ENCODE data around the gene RBM20.
"Not testable (repeated sequence)": the region's sequence is repeated elsewhere in the genome, so short reads cannot be mapped to it uniquely, and the experiment has no call there.

The RBM20 gene

GRCh38 chr10:110744782-110745181, 100.6 kb downstream of the RBM20 start:
- no peak for DNase-seq

DNA sequence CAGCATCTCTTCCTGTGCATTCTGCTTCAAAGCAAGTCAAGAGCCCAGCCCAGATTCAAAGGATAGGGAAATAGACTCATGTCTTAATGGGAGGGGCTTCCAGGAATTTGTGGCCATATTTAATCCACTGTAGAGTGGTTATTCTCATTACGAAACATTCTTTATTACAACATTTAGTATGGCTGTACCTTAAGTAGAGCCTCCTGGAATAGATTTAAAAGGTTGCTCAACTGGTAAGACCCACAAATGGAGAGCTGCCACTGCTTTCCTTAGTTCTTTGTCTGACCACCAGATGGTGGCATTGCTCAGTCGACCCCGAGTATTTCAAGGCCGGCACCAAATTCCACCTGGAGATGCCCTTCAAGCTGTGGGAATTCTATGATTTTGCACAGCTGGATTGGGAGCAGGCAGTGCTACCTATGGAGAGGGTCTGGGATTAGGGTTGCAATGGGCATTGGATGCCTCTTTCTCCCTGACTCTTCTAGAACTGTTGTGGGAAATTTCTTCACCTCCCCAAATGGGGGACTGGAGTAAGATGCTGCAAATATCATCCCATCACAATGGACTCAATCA, 102.2 kb downstream of the RBM20 start:
- DNase-seq: no peak

DNA sequence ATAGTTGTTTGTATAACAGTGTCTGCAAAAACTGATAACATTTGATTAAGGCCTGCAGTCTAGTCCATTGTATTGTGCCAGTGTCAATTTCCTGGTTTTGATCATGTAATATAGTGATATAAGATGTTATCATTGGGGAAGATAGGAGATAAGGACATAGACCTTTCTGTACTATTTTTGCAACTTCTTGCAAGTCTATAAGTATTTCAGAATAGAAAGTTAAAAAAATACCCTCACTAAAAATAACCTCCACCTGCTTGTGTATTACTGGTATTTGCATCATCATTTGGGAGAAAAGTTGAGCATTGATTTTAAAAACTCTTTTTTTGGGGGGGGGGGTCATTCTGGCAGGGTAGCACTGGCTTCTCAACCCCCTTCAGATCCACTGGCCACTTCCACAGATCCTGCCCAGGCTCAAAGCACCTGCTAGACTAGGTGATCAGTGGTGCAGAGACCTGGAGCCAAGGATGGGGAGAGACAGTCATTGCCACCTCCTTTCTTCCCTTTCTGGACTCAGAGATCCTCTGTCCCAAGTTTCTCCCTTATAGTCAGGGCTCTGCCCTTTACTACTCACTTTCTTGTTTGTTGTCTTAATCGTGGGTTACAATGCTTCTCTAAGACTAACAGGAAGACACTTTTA, 103.0 kb downstream of the RBM20 start:
- no peak for DNase-seq

DNA sequence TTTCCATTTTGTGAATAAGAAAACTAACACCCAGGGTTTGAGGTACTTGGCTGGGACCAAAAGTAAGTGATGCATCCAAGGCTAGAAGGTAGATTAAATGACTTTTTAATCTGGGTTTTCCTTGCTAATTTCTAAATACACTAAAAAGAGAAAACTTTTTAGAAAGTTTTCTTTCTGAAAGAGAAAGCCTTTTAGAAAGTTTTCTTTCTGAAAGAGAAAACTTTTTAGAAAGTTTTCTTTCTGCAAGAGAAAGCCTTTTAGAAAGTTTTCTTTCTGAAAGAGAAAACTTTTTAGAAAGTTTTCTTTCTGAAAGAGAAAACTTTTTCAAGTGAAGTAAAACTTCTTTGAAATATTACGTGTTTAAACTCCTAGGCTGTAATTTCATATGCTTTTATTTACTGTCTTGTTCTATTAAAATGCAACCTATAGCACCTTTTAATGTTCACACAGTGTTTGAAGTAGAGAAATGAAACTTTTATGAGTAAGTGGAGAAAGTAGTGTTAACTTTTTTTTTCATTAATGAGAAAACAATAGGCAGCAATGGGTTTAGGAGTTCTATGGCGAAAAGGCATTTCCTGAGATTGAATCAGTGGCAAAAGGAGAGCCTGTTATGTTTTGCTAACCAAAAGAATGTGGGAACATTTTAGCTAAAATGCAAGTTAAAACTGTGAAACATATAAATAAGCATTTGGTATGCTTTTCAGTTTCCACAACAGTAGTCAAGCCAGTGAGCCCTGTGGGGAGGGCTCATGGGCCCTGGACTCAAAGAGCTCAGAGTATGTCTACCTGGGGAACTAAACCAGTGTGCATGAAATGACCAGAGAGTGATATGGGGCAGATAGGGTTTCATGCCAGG, 103.7 kb downstream of the RBM20 start:
- no peak for DNase-seq

DNA sequence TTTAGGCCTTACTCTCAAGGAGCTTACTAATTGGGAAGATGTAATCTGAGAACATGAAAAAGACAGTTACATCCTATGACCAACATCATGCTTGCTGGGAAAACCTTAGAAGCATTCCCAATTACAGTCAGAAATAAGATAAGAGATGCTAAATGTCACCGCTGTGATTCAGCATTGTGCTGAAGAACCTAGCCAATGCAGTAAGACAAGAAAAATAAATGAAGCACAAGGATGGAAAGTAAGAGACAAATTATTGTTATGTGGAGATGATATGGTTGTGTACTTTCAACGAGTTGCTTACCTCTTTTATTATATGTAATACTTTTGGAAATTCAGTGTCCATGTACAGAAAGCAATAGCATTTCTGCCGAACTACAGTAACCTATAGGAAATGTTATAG, 104.8 kb downstream of the RBM20 start:
- DNase-seq: no peak

DNA sequence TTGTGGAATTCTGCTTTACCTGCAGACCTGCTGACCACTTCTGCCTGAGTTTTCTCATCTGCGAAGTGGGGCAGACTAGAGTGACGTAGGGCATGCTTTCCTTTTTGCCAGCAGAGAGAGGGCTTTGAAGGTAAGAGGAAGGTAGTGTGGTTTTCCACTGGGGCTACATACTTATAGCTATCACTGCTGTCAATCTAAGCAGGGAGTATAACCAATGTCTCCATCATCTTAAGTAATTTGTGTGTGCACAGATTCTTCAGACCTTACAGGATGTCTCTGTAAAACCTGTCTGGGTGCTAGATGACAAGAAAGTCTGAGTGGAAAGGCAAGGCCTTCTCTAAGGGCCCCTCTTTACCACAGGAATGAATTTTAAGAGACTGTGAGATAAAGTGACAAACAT, 106.8 kb downstream of the RBM20 start:
- no peak for DNase-seq

DNA sequence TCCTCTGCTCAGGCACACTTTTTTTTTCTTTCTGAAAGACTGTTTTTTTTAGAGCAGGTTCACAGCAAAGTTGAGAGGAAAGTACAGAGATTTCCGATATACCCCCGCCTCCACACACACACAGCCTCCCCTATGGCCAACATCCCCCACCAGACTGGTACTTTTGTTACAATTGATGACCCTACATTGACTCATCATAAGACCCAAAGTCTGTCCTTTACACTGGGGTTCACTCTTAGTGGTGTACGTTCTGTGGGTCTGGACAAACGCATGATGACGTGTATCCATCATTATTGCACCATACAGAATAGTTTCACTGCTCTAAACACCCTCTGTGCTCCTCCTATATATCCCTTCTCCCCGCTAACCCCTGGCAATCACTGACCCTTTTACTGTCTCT, 107.7 kb downstream of the RBM20 start:
- no peak for DNase-seq

DNA sequence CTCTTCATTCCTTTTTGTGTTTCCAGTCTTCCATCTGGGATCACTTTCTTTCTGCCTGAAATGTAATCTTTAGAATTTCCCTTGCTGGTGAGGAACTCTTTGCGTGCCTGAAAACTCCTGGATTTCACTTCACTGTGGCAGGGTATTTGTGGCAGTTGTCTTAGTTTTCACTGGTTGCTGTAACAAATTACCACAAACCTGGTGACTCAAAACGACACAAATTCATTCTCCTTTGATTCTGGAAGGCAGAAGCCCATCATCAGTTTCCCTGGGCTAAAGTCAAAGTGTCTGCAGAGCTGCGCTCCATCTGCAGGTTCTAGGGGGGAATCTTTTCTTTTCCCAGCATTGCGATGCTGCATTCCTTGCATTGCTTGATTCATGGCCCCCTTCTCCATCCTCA, 109.3 kb downstream of the RBM20 start:
- DNase-seq: no peak

DNA sequence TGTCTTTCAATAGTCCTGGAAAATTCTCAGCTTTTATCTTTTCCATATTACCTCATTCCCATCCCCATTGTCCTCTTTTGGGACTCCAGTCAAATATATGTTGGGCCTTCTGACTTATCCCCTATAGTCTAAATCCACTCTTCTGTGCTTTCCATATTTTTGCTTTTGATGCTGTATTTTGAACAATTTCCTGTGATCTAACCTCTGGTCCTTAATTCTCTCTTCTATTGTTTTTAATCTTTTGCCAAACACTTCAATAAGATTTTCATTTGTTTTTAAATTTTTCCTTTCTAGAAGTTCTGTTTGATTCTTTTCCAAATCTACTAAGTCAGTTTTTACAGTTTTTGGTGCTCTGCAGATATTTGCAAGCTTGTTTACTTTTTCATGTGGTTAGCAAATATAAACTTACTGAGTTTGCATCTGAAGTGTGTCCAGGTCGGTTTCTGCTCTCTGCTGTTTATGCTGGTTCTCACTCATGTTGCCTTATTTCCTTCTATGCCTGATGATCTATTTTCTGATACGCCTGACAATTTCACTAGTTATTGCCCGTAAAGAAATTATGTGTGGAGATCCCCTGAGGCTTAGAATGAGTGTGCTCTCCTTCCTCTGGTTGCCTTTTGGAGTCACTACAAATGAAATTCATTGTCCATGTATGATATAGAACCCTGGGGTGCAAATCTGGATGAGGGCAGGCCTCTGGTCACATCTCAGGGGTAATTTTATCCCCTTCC, 110.4 kb downstream of the RBM20 start:
- DNase-seq: no peak

DNA sequence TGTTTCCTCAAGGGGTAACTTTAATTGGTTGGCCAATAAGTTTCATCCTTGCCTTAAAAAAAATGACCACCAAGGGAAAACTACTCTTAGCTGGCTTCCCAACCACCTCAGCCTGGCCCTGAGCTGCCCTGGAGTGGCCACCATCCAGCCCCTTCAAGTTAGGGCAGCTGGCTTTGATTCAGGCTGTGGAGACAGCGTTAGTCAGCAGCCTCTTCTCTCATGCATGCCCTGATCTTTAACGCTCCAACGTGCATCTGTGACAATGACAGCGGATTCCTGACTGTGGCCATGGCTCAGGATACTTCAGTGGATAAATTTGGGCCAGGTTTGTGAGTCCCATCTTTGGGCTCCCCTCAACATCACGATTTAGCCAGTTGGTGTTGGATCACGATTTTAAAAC, 111.6 kb downstream of the RBM20 start:
- DNase-seq: no peak

- no peak for DNase-seq
These were observed 112.7 kb downstream of the RBM20 start for GRCh38 chr10:110756876-110757275.

GRCh38 chr10:110757586-110757985, 113.5 kb downstream of the RBM20 start:
- DNase-seq: no peak

DNA sequence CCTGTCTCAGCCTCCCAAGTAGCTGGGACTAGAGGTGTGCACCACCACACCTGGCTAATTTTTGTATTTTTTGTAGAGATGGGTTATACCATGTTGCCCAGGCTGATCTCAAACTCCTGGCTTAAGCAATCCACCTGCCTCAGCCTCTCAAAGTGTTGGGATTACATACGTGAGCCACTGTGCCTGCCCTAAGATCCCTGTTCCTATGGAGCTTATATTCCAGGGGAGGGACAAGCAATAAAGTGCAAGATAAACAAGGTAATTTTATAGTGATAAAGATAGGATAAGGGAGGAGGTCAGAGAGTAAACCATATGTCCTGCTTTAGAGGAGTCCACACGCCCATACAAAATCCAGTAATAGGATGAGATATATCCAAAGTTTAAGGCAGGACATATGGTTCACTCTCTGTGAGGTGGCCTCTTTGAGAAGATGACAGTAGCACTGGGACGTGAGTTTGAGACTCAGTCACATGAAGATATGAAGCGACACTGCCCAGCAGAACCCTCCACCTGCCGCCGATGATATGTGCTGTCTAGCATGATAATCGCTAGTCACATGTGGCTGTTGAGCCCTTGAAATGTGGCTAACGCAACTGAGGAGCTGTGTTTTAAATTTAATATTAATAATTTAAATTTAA, 114.1 kb downstream of the RBM20 start:
- no peak for DNase-seq

DNA sequence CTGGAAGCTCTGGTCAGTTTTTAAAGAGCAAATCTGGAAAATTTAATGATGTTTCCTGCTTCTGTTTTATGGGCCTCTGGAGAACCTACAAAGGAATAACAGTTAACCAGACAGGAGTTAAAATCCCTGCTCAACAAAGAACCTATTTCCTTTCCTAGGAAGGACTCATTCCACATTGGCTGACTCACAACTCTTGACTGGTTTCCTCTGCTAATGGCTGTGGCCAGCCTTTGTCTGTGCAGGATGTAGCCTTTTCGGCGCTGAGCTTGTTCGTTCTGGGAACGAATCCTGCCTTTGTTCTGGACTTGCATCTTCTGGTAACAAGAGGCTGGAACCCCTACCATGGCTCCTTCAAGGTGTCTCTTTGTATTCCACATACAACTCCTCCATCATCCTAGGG, 114.8 kb downstream of the RBM20 start:
- no peak for DNase-seq

- DNase-seq: no peak
These were observed 115.4 kb downstream of the RBM20 start for GRCh38 chr10:110759523-110759922.

DNA sequence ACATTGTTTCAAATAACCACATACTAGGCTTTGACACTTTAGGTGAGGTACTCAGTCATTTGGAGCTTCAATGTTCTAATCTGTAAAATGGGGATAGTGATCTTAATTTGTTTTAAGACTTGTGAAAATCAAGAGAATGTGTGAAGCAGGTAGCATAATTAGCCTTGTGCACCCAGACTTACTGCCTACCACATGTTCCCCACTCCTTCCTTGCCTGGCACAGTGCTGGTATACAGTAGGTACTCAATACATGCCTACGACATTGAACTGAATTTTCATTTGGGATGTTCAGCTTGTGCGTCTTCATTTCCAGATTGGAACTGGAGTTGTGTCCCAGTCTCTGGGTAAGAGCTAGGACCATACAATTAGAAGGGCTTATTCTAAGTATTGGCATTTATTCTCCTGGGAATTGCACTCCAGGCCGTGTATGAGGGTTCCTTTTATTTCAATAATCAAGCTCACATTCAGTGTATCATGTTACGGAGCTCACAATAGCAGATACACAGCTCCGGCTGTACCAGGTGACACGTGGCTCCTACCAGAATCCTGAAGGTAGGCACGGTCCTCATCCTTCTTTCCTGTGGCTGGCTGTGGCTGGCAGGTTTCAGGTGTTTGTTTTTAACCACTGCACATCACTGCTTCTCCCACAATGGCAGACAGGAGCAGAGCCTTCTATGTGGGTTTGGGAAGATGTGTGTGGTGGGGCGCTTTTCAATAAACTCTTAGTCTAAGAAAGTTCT, 118.1 kb downstream of the RBM20 start:
- DNase-seq: no peak

DNA sequence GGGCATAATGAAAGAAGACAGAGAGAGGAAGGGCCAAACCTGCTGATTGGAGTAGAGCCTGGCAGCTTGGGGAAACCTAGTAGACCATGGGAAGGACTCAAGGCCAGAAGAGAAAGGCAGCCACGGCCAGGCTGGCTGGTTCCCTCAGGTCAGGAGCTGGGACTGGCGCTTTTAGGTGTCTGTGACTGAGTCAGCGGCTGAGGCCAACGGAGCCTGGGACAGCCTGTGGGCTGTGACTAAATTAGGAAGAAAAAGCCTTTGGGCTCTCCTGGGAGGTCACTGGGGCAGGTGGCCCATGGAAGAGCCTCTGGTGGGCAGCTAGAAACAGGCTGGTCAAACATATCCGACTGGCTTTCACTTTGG, 118.7 kb downstream of the RBM20 start:
- no peak for DNase-seq

DNA sequence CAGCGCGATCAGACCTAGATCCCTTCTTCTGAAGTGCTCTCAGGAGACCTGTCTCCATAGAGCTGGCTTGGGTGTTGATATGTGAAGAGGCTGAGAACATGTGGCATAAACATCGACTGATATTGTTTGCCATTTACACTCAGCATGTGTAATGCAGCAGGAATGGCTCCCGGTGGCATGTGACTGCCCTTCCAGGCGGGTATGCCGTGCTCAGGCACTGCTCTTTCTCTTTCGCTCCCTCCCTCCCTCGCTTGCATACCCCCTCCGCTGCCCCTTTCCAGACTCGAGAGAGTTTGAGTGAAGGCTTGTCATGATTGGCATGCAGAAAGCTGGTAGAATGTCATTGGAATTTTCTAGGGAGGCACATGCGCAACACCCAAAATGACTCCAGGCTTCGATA, 120.2 kb downstream of the RBM20 start:
- no peak for DNase-seq

- no peak for DNase-seq
These were observed 120.8 kb downstream of the RBM20 start for GRCh38 chr10:110764793-110765512.

DNA sequence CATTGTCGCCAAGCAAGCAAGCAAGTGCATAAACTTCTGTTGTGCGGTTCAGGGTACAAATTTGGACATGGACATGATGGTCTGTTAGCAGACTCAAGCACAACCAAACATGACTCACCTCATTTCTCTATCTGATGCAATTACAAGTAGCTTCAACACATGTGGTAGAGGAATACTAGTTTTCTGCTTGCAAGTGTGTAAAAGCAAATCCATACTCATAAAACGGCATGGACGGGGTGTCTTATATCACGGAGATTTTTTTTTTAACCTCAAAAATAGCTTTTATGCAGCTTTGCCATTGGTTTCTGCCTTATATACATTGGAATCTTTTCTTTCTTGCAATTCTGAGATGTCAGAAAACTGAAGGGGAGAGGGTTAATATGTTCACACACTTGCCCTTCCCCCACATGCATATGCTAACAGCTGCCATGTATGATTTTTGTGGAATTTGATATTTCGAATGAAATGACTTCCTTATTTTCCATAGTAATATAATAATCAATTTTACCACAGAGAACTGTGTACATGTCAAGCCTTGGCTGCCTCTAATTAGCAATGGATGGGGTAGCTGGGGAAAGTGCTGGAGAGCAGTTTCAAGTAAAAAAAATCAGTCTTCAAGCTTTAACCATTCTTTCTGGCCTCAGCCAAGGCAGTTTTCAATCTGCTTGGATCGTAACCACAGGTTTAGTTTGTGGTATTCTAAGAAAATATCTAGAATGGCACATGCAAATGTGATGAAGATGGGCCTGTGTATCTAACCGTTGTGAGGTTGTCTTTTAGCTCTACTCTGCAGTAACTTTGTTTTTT, 121.6 kb downstream of the RBM20 start:
- DNase-seq: no peak

DNA sequence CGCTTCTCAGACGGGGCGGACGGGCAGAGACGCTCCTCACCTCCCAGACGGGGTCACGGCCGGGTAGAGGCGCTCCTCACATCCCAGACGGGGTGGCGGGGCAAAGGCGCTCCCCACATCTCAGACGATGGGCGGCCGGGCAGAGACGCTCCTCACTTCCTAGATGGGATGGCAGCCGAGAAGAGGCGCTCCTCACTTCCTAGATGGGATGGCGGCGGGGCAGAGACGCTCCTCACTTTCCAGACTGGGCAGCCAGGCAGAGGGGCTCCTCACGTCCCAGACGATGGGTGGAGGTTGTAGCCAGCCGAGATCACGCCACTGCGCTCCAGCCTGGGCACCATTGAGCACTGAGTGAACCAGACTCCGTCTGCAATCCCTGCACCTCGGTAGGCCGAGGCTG, 123.5 kb downstream of the RBM20 start:
- not testable (repeated sequence) for DNase-seq
